ENCODE results near the gene GRIA4.
A peak's percentile ranks its signal among the peaks of the same experiment; 100 is the strongest.

GRIA4 gene

DNA sequence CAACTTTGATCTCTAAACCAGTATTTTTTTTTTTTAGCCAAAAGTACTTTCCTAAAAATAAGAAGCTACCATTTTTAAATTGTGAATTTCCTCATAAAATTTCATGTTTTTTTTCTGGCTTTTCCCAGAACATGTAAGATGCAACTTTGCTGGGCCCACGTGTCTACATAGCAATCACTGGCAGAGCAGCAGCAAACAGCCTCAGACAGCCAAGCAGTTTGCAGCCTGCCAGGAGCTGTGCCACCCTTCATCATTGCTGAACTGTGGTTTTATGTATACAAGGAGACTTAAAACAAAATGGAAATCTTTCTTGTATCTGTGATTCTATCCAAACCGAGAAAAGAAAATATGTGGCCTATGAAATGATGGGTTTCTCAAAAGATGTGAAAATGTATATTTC, 110.2 kb downstream of the GRIA4 start:
- no peak for TF ChIP-seq CTCF (IDR thresholded peaks at IDR 0.05; ENCODE audit: low read depth, low read length)
- no peak for TF ChIP-seq EZH2phosphoT487 (IDR thresholded peaks at IDR 0.05; ENCODE audit: low read depth)
- Histone ChIP-seq H3K4me3 (ENCODE audit: low read length) (no peak overlapping the region), H3K9ac (ENCODE audit: low read length) (no peak overlapping the region), H3K4me2 (ENCODE audit: low read length) (no peak overlapping the region), H4K20me1 (ENCODE audit: insufficient read depth, low read length) (no peaks in the 10 kb centered on the region), H2AFZ (ENCODE audit: low read depth, low read length) (0 out of 2 replicates have a peak overlapping the region, but pooled peaks have one; percentile 30), H3K9me3 (ENCODE audit: insufficient read depth, low read length) (no peaks in the 10 kb centered on the region), H3K27ac (ENCODE audit: low read length) (no peak overlapping the region), H3K27me3 (ENCODE audit: low read depth, low read length) (no peaks in the 10 kb centered on the region), H3K36me3 (replicated peaks; ENCODE audit: low read depth, low read length) (no peaks in the 10 kb centered on the region), H3K79me2 (ENCODE audit: low read length) (no peaks in the 10 kb centered on the region), H3K4me1 (ENCODE audit: low read length) (peaks cover 8% of the 10 kb centered on the region; the same call in 1 of the 2 replicates)

- Histone ChIP-seq H3K9me3 (ENCODE audit: insufficient read depth, low read length) (no peaks in the 10 kb centered on the region), H3K27me3 (ENCODE audit: low read depth, low read length) (no peaks in the 10 kb centered on the region), H4K20me1 (ENCODE audit: insufficient read depth, low read length) (no peaks in the 10 kb centered on the region), H3K36me3 (replicated peaks; ENCODE audit: low read depth, low read length) (no peaks in the 10 kb centered on the region), H3K4me2 (ENCODE audit: low read length) (no peak overlapping the region), H2AFZ (ENCODE audit: low read depth, low read length) (no peak overlapping the region), H3K4me3 (ENCODE audit: low read length) (no peak overlapping the region), H3K79me2 (ENCODE audit: low read length) (no peaks in the 10 kb centered on the region), H3K4me1 (ENCODE audit: low read length) (peaks cover 8% of the 10 kb centered on the region; the same call in 1 of the 2 replicates), H3K9ac (ENCODE audit: low read length) (no peak overlapping the region), H3K27ac (ENCODE audit: low read length) (no peak overlapping the region)
- no peak for TF ChIP-seq CTCF (IDR thresholded peaks at IDR 0.05; ENCODE audit: low read depth, low read length)
- no peak for TF ChIP-seq EZH2phosphoT487 (IDR thresholded peaks at IDR 0.05; ENCODE audit: low read depth)
Measured at GRCh38 chr11:105723269-105723668, 113.4 kb downstream of the GRIA4 start.

DNA sequence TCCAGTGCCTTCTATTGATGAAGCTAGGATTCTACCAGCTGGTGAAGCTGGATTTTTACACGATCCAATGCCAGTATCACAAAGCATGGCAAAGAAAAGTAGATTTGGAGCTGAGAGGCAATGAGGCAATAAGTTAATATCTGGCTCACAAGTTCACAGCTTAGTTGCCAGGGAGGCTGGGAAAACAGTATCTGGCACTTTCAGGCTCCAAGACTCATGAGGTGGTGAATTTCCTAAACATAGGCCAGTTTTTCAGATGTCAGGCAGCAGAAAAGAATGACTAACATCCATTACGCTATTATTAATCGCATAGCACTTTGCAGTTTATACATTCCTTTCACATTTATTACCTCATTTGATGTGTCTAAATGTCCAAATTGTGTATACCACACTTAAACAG, 122.7 kb downstream of the GRIA4 start:
- H3K36me3 ChIP-seq (replicated peaks; ENCODE audit: low read depth, low read length): no peaks in the 10 kb centered on the region
- no peak overlapping the region for H3K27ac ChIP-seq (ENCODE audit: low read length)
- H3K4me2 ChIP-seq (ENCODE audit: low read length): no peak overlapping the region
- H3K9ac ChIP-seq (ENCODE audit: low read length): no peak overlapping the region
- no peaks in the 10 kb centered on the region for H3K9me3 ChIP-seq (ENCODE audit: insufficient read depth, low read length)
- TF ChIP-seq EZH2phosphoT487 (IDR thresholded peaks at IDR 0.05; ENCODE audit: low read depth) (no peak), CTCF (IDR thresholded peaks at IDR 0.05; ENCODE audit: low read depth, low read length) (no peak)
- H4K20me1 ChIP-seq (ENCODE audit: insufficient read depth, low read length): no peaks in the 10 kb centered on the region
- H3K27me3 ChIP-seq (ENCODE audit: low read depth, low read length): no peaks in the 10 kb centered on the region
- H2AFZ ChIP-seq (ENCODE audit: low read depth, low read length): no peak overlapping the region
- no peaks in the 10 kb centered on the region for H3K79me2 ChIP-seq (ENCODE audit: low read length)
- H3K4me3 ChIP-seq (ENCODE audit: low read length): no peak overlapping the region
- no peaks in the 10 kb centered on the region for H3K4me1 ChIP-seq (ENCODE audit: low read length)

DNA sequence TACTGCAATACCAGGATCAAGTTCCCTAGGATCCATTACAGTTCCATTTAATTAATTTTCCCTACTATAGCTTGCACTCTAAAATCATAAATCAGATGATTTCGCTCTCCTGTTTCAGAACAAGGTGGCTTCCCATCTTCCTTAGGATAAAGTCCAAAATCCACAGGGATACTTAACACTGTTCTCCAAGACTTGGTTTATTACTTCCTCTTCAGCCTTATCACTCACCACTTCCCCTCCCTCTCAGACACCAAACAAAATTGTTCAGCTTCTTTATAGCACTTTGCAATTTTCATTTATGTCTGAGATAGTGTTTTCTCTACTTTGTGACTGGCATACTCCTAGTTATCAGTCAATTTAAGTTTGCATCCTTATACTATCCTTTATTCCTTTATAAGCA, 124.6 kb downstream of the GRIA4 start:
- Histone ChIP-seq H3K4me1 (ENCODE audit: low read length) (no peaks in the 10 kb centered on the region), H3K36me3 (replicated peaks; ENCODE audit: low read depth, low read length) (no peaks in the 10 kb centered on the region), H3K4me3 (ENCODE audit: low read length) (no peak overlapping the region), H2AFZ (ENCODE audit: low read depth, low read length) (no peak overlapping the region), H3K9ac (ENCODE audit: low read length) (no peak overlapping the region), H3K27ac (ENCODE audit: low read length) (no peak overlapping the region), H4K20me1 (ENCODE audit: insufficient read depth, low read length) (no peaks in the 10 kb centered on the region), H3K79me2 (ENCODE audit: low read length) (no peaks in the 10 kb centered on the region), H3K9me3 (ENCODE audit: insufficient read depth, low read length) (no peaks in the 10 kb centered on the region), H3K27me3 (ENCODE audit: low read depth, low read length) (no peaks in the 10 kb centered on the region), H3K4me2 (ENCODE audit: low read length) (no peak overlapping the region)
- TF ChIP-seq EZH2phosphoT487 (IDR thresholded peaks at IDR 0.05; ENCODE audit: low read depth) (no peak), CTCF (IDR thresholded peaks at IDR 0.05; ENCODE audit: low read depth, low read length) (no peak)
